ENCODE measurements around the gene IL11RA.

GRCh38 chr9:34647651-34648050 lies 4.3 kb upstream of the IL11RA start:
- no peak for TF ChIP-seq CTCF (IDR thresholded peaks at IDR 0.05)
- no peak for TF ChIP-seq POLR2A (IDR thresholded peaks at IDR 0.05)
